Stimulated activated CD8-positive, alpha-beta memory T cell treated with anti-CD3 and anti-CD28 coated beads, Interleukin-15, amount 100 ng/mL, for 48 hours (primary cell): ENCODE results near the gene UIMC1.

Experiments used
- DNase-seq, 2 donors: peaks; one replicate each; pipeline ENCODE4 v3.0.0-alpha.2; 2020; ENCODE audit warnings: low read depth in 2 of 2

UIMC1 gene

GRCh38 chr5:176902102-176902814 lies 104.3 kb downstream of the UIMC1 start:
- DNase-seq: no peak

DNA sequence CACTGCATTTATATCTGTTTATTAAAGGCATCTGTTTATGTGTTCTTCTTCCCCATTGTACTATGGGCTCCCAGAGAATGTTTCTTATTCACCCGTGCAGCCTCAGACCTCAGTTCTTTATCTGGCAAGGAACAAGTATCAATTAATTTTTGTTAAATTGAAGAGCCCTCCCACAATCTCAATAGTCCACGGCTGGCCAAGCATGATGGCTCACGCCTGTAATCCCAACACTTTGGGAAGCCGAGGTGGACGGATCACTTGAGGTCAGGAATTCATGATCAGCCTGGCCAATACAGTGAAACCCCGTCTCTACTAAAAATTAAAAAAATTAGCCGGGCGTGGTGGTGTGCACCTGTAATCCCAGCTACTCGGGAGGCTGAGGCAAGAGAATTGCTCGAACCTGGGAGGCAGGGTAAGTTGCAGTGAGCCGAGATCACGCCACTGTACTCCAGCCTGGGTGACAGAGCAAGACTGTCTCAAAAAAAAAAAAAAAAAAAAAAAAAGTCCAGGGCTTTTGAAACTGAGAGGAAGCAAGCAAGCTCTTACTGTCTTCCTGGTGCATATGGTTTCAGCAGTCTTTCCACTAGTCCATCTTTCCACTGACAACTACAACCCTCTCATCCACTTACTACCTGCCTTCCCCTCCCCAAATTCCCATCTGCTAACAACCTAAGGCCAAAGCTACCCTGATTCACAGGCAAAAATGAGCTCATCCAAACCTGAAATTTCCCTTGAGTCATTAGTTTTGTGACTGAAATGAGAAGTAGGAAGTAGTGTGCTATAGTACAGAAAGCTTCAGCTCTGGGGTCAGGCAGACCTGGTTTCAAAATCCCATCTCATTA lies 105.1 kb downstream of the UIMC1 start:
- peak in 1 of 2 donors; percentile 5 for DNase-seq

GRCh38 chr5:176900780-176901204 lies 105.8 kb downstream of the UIMC1 start:
- DNase-seq: no peak

DNA sequence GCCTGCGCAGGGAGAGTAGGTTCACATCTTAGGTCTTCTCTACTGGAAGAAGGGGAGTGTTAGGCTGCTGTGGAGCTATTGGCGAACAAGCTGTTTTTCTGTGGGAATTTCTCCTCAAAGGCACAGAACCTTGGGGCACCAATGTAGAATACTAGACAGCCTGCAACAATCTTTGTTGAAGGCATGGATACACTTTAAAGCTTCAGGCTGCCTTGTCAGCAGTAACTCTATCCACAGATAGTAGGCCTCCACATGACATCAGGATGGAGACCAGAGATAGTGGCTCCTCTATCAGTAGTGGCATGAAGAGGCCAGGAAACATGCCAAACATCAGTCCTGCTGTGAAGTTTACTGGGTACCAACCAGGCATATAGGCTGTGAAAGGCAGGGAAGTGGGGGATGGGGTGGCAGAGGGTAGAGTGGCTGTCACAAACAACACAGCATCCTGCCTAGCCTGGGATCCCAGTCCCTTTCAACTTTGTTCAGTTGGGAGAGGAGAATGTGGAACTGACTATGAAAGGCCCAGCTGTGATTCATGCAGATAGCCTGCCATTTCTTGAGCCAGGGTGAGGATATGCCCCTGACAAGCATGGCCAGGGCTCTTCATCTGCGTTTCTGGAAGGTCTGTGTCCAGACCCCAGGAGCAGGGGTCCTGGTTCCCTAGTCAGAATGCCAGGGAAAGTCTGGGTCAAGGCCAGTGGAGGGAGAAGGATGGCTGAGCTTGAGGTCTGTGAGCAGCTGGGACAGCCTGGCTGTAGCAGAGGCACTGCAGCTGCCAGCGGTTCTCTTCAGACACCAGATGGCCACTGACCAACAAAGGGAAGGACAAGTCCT lies 106.4 kb downstream of the UIMC1 start:
- no peak for DNase-seq

DNA sequence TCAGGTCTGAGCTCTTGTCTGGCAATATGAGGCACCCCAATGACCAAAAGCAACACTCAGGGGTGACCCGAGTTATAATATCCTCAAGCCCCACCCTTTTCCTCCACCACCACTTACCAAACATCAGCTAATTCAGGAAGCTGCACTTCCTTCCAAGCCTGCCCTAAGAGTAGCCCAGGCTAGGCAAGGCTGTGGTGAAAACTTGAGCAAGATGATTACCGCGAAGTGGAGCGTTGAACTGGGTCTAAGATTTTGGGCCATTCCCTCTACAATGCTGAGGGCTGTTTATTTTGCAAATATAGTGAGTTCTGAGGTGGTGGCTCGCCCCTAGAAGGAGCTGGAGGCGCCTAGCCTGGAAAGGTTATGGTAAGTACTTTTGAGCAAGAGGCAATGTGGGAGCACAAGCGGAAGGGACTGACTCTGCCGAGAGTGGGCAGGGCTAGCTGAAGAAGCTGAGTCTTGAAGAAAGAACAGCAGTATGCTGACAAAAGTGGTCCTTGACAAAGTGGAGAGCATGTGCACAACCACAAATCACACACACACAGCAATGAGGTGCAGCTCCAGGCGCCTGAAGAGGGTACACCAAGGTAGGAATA lies 107.2 kb downstream of the UIMC1 start, which contains the start of gene HK3:
HK3 (minus strand) TSS at position 51 of the 596 bp plus-strand sequence. CDS start 3,187 bp downstream, outside the sequence.
- no peak for DNase-seq

DNA sequence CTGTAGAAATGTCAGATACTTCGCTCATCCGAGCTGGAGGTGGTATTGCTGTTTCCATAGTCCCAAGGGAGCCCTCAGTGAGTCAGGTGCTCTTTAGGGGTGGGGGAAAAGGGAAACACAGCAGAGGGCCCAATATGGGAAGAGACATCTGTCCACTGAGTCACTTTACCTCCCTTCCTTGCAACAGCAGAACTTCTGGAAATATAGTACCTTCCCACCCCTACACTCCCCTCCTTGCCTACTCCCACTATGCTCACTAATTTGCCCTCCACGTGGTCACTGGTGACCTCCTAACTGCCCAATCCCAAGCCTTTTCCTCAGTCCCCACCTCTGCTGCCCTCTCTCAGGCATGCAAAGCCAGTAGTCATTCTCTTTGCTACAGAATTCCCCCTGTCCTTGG lies 109.3 kb downstream of the UIMC1 start:
- DNase-seq: no peak

GRCh38 chr5:176895831-176896230 lies 110.7 kb downstream of the UIMC1 start:
- DNase-seq: no peak

- no peak for DNase-seq
These were observed 112.3 kb downstream of the UIMC1 start for GRCh38 chr5:176894298-176894697.

DNA sequence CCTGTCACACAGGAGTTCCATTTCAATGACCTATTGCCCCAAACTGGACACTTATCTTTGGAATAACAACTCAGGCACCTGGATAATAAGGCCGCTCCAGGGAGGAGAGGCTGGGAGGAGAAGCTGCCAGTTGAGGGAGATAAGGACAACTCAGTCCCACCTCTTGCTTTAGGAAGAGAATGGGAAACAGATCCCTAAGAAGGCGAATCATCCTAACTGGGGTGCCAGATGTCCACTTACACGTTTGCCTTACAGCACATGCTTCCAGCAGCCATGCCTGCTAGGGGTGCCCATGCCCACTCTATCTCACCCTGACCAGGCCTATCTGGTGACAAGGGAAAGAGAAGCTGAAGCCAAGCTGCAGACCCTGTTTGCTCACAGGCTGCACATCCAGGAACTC lies 113.9 kb downstream of the UIMC1 start:
- no peak for DNase-seq

DNA sequence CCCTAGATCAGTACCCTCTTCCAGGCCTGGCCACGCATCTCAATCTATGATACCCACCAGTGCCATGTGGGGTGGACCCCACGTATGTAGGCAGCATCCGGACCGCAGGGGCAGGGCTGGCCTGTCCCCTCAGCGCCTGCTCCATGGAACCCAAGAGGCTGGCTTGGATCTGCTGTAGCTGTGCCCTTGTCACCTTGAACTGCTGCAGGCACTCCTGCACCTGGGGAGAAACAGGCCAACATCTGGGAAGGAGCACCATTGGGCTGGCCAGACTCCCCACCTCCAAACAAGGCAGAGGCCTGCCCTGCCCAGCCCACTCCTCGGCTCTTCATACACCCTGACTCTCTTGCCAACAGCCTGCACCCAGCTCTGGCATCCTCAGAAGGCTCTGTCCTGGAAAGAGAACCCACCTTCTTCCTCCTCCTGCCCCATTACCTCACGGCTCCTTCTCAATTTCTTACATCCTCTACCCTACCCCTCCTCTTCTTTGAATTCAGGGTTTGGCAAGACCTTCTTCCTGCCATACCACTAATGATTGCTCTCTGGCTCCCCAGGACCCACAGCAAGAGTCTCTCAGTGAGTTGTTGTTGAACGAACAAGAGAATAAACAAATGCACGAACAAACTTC lies 115.1 kb downstream of the UIMC1 start:
- no peak for DNase-seq

GRCh38 chr5:176890455-176891330 lies 115.9 kb downstream of the UIMC1 start:
- DNase-seq: no peak

- DNase-seq: no peak
These were observed 117.0 kb downstream of the UIMC1 start for GRCh38 chr5:176889321-176890280.

DNA sequence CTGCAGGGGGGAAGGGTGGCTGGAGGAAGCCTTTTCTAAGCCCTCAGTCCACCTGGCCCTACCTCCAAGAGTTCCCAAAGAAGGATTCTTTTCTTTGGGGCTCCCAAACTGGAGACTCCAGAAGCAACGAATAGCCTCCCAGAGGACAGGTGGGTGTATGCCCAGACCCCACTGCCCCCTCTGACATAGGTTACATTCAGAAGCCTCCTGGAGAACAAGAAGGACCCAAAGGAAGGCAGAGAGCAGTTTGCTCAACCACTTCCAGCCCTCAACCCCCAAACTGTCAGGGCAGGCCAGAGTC lies 117.8 kb downstream of the UIMC1 start:
- DNase-seq: no peak

DNA sequence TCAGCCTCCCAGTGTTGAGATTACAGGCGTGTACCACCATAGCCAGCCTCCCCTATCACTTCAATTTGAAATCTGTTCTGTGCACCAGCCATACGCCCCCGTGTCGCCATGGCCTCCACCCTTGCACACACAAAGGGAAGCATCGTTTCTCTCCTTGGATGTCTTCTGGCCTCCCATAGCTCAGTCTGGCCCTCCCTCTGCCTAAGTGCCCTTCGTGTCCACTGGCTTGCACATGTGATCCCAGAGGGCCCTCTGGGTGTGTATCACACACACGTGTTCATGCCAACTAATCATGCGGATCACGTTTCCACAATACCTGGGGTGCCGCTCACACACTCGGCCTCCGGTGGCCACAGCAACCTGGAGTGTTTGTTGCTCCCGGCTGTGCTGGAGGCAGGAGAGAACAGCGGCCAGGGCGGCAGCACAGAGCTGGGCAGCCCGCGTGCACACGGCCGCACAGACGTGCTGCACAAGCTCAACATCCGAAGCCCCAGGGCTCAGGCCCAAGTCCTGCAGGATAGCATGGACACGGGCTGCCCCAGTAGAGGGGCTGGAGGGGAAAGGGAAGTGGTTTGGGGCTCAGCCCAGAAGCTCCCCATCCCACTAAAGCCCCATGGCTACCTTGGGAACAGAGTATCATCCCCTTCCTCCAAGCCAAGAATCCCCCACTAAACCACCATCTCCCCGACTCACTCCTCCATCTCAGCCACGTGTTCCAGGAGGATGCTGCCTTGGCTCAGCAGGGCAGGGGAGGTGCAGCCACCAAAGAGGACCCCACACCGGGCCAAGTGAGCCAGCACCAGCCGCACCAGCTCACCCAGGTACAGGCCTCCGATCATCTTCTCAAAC lies 118.3 kb downstream of the UIMC1 start:
- DNase-seq: no peak

DNA sequence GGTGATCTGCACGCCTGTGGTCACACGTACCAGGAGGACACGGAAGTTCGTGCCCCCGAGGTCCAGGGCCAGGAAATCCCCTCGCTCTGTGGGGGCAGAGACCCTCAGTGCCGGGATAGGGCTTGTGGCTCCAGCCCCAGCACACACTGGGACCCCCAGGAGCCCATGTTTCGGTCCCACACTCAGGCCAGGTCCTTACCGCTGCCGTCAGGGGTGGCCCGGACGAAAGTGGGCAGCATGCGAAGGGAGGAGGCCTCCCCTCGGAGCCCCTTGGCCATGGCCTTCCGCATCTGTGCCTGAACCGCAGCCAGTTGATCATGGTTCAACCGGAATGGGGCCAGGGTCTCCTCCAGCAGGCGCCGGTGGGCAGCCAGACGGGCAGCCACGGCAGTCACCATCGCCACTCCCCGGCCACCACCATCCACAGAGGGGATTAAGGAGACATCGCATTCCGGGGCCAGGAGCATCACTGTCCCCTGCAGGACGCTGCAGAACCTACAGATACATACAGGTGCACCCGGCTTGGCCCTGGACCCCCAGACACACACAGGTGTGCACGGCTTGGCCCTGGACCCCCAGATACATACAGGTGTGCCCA lies 119.2 kb downstream of the UIMC1 start:
- no peak for DNase-seq

- DNase-seq: no peak
These were observed 120.0 kb downstream of the UIMC1 start for GRCh38 chr5:176886336-176887251.

GRCh38 chr5:176884571-176884890 lies 122.0 kb downstream of the UIMC1 start:
- no peak for DNase-seq
